GM18520 (cell line): ENCODE data around the gene HBG2.

ENCODE experiments used
- ATAC-seq: cut with Tn5 transposase; IDR thresholded peaks from one replicate; pipeline ENCODE4 v1.9.1; 2021; ENCODE audit not compliant: unreplicated experiment

The HBG2 gene

GRCh38 chr11:5231111-5231510, 23.5 kb downstream of the HBG2 start:
- ATAC-seq, result no peak

GRCh38 chr11:5230266-5230665, 24.3 kb downstream of the HBG2 start:
- no peak for ATAC-seq

- no peak for ATAC-seq
Measured at GRCh38 chr11:5229796-5230195, 24.8 kb downstream of the HBG2 start.

- no peak for ATAC-seq
Measured at GRCh38 chr11:5229356-5229755, 25.2 kb downstream of the HBG2 start.

- no peak for ATAC-seq
Measured at GRCh38 chr11:5228124-5228523, 26.5 kb downstream of the HBG2 start.

- ATAC-seq, result no peak
Measured at GRCh38 chr11:5227681-5228080, 26.9 kb downstream of the HBG2 start.

GRCh38 chr11:5226732-5227310, 27.8 kb downstream of the HBG2 start, which contains the start of gene HBB:
Gene HBB, minus strand, starts transcription at chr11:5227071. Its CDS starts 50 bp downstream, at chr11:5227021.
- ATAC-seq, result no peak

GRCh38 chr11:5225480-5225871, 29.1 kb downstream of the HBG2 start:
- ATAC-seq, result no peak

GRCh38 chr11:5224538-5225479, 29.8 kb downstream of the HBG2 start:
- ATAC-seq, result no peak

GRCh38 chr11:5223686-5224085, 30.9 kb downstream of the HBG2 start:
- ATAC-seq, result no peak

GRCh38 chr11:5223146-5223545, 31.4 kb downstream of the HBG2 start:
- ATAC-seq, result no peak

- ATAC-seq, result no peak
Measured at GRCh38 chr11:5210376-5210885, 44.1 kb downstream of the HBG2 start.

- ATAC-seq, result no peak
Measured at GRCh38 chr11:5204787-5205186, 49.8 kb downstream of the HBG2 start.

- ATAC-seq, result no peak
Measured at GRCh38 chr11:5203366-5203765, 51.2 kb downstream of the HBG2 start.
